ENCODE measurements around the gene FURIN.
A peak's percentile ranks its signal among the peaks of the same experiment; 100 is the strongest.
"Not testable (repeated sequence)": the region's sequence is repeated elsewhere in the genome, so short reads cannot be mapped to it uniquely, and the experiment has no call there.

Gene FURIN

DNA sequence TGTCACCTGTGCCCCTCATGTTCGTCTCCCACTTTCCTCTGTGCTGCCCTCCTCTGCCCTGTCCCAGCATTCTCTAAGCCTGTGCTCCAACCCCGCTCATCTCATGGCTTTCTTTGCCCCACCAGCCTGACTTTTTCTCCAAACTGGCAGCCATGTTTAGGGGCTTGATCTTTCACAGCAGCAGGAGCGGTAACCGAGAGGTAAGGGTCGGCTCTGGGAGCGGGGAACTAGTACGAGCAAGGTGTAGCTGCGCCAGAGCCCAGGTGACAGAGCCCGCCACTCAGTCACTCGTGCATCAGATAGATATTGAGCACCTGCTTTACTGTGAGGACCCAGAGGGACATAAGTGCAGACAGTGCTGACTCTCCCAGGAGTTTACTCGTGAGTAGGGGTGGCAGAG is 48.1 kb downstream of the FURIN start:
- no peak for DNase-seq (ENCODE audit: low read depth in 2 of 2)

DNA sequence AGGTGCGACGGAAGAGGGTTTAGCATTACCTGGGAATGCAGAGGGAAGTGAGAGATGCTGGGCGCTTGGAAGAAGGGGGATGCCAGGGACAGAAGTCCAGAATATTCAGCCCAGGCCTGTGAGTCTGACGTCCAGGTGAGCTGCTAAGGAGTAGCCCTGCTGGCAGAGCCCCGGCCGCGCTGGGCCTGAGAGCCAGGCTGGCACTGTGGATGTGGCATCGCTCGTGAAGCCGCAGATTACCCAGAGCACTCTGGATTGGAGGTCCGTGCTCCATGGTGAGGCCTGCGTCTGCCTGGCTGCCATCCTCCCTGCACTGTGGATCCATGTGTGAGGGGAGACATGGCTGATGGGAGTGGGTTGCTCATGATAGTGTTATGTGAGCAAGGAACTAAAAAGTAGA is 49.2 kb downstream of the FURIN start:
- no peak for DNase-seq (ENCODE audit: low read depth in 2 of 2)

DNA sequence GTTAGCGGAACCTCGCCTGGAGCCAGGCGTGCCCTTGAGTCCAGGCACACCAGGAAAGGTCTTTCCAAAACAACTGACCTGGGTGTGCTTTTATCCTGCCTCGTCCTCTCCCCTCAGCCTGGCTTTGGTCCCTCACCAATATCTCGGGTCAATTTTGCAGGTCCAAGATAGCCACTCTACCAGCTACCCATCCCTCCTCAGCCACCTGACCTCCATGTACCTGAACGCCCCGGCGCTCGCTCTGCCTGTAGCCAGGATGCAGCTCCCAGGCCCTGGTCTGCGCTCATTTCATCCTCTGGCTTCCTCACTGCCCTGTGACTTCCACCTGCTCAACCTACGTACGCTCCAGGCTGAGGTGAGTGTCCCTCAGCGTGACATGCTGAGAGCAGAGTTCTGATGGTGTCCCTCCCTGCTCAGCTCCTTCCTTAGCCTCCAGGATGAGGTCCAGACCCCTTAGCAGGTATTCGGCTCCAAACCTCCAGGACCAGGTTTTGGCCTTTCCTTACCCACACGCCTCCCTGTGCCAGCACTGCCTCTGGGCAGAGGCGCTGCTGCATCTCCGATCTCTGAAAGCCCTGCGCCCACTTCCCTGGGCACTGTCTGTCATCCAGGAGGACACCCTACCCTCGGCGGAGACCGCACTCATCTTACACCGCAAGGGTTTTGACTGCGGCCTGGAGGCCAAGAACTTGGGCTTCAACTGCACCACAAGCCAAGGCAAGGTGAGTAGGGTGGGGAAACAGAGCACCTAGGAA is 49.8 kb downstream of the FURIN start:
- no peak for DNase-seq (ENCODE audit: low read depth in 2 of 2)

DNA sequence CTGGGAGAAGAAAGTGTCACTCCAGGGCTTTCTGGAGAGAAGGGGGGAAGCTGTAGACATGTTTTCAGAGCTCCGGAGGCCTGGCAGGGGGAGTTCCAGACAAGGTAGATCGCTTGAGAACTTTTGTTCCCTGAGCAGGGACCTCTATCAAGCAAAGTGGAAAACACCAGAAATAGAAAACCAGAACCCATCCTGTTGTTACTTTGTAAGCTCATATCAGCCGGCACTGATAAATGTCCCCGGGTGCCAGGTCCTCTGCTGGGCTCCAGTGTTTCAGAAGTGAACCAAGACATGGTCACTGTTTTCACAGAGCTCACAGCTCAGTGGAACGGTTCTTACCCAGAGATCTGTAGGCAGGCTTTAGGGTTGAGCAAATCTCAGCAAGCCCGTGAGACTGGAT is 50.4 kb downstream of the FURIN start:
- DNase-seq (ENCODE audit: low read depth in 2 of 2), result no peak

DNA sequence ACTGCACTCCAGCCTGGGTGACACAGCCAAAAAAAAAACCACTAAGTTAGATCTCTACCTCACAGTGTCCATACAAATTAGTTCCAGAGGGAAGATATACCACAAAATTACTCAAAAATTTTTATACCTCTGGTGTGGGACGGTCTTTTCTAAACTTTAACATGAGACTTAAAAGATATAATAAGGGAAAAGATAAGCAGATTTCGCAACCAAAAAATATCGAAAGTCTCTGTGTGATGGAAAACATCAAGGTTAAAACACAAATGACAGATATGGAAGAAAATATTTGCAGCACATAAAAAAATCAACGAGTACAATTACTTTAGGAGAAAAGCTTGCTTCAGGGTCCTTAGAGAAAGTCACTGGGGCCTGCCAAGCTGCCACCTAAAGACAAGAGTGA is 53.5 kb downstream of the FURIN start:
- no peak for DNase-seq (ENCODE audit: low read depth in 2 of 2)

DNA sequence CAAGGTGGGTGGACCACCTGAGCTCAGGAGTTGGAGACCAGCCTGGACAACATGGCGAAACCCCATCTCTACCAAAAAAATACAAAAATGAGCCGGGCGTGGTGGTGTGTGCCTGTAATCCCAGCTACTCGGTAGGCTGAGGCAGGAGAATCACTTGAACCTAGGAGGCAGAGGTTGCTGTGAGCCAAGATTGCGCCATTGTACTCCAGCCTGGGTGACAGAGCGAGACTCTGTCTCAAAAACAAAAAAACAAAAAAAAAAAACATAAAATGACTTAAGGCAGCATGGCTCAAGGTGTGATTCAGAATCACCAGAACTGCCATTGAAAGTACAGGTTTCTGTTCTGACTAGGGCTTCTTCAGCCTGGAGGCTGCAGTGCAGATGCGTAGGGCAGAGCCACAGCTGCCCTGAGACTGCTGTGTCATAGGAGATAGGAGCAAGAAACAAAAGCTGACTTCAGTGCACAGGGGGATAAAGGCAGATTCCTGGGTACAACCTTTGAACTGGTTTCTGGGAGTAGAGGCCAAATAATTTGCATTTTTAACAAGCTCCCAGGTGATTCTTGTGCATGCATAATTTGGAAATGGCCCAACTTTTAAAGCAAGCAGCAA is 54.4 kb downstream of the FURIN start:
- not testable (repeated sequence) for DNase-seq (ENCODE audit: low read depth in 2 of 2)

DNA sequence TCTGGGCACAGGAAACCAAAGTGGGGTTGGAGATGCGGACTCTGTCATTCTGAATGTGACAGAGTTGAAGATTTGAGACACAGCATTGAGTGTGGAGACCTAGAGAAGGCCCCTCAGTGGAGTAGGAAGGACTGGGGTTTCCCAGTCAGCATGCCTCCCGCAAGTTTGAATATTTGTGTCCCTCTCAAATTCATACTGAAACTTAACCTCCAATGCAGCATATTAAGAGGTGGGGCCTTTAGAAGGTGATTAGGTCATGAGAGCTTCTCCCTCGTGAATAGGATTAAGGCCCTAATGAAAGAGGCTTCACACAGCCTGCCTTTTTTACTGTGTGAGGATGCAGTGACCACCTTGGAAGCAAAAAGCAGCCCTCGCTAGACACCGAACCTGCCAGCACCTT is 56.0 kb downstream of the FURIN start:
- DNase-seq (ENCODE audit: low read depth in 2 of 2), result no peak

DNA sequence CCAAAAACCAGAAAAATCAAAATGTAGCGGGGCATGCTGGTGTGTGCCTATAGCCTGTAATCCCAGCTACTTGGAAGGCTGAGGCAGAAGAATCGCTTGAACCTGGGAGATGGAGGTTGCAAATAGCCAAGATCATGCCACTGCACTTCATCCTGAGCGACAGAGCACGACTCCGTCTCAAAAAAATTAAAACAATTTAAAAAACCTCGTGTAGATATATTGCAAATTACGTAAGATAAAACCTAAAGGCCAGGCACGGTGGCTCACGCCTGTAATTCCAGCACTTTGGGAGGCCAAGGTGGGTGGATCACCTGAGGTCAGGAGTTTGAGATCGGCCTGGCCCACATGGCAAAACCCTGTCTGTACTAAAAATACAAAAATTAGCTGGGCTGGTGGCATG is 58.4 kb downstream of the FURIN start:
- not testable (repeated sequence) for DNase-seq (ENCODE audit: low read depth in 2 of 2)

DNA sequence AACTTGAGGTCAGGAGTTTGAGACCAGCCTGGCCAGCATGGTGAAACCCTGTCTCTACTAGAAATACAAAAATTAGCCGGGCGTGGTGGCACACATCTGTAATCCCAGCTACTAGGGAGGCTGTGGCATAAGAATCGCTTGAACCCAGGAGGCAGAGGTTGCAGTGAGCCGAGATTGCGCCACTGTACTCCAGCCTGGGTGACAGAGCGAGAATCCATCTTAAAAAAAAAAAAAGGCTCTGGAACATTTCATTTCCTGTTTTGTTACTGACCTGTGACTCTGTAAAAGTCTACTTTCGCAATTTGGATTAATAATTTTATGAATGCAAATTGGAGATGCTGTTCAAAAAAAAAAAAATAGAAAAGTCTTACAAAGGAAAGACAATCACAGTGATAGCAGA is 59.7 kb downstream of the FURIN start:
- DNase-seq (ENCODE audit: low read depth in 2 of 2), result not testable (repeated sequence)

DNA sequence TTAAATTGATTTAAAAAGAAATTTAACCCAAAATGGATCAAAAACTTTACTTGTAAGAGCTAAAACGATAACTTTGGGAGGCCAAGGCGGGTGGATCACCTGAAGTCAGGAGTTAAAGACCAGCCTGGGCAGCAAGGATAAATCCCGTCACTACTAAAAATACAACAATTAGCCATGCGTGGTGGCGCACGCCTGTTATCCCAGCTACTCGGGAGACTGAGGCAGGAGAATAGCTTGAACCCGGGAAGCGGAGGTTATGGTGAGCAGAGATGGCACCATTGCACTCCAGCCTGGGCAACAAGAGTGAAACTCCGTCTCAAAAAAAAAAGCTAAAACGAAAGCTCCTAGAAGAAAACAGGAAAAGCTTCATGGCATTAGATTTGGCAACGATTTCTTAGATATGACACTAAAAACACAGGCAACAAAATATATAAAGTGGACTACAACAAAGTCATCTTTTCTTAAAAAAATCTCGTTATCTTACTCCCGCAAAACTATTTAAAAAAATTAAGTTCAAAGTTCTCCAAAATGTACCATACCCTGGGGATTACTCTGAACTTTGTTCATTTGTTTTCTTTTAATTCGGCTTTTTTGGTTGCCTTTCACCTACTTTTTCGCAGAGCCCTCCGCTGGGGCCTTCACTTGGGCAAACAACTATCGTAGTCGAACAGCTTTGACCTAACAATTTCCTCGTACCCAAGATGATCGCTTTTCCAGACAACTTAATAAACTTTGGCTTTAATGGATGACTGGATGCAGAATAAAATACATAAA is 61.0 kb downstream of the FURIN start:
- no peak for DNase-seq (ENCODE audit: low read depth in 2 of 2)

DNA sequence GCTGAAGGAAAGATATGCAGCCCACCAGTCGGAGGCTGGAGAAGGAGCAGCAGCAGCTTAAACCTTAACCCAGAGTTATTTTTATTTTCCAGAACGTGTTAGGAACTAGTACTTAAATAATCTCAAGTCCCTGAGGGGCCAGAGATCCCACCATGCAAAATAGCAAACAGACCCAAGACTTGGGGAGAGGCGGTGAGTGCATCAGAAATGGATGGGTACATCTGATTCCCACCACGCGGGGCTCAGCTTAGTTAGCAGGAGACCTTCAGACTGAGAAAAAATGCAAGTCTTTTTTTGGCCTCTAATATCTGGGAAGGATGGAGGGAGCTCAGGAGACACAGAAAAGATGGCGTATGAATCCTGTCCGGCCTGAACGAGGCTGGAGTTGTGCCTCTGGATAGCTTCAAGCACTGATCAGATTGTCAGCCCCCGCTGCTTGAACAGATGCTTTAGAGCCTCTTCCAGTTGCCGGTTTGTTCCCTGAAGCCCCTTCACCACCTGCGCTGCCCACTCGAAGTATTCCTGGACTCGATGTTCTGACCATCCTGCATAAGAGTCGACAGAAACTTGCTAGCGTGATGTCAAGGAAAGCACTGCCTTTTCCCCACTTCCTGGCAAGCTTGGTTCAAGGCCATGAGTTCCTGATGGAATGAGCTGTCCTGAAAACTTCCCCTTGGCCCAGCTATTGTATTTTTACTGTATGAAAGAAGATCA is 62.6 kb downstream of the FURIN start:
- DNase-seq (ENCODE audit: low read depth in 2 of 2), result no peak

DNA sequence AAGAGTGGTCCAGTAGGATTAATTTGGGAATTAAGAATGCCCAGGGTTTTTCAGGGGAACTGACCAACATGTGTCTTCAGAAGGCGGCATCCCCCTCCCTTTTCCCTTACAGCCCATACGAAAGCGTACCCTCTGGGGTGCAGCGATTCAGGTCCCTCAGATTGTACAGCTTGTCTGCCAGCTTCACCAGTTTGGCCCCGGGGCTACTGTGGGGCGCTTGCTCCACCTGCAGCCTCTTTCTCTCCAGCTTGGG is 63.1 kb downstream of the FURIN start:
- DNase-seq (ENCODE audit: low read depth in 2 of 2), result no peak

DNA sequence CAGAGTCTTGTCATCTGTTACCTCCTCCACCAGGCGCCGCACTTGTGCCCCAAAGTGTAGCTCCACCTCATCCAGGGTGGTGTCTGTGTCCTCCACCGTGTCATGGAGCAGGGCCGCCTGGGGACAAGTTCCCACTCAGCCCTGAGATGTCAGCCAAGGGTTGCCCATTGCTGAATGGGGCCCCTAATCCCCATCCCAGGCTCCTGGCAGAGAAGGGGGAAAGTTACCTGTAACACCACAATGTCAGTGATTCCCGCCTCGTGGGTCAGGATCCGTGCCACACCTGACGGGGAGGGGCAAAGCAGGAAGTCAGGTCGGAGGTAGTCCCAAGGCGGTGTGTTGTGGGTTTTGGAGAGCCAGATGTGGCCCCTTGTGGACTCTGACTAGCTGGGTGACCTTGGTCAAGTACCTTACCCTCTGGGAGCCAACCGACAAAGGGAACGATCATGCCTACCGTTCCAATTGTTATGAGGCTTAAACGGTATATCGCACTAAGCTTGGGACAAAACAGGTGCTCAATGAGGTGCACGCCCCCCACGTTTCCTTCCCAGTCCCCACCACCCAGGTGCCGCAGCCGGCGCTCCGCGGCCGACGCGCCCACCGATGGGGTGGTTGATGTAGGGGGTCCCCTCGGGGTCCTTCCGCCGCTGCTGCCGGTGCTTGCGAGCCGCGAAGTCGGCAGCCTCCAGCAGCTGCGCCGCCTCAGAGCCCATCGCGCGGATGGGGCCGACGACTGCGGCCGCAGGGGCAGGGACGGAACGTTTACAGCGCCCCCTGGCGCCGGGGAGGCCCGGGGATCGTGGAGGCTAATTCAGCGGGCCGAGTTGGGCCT is 63.7 kb downstream of the FURIN start, which contains the start of gene HDDC3:
HDDC3 (minus strand) TSS at position 722 of the 832 bp plus-strand sequence; CDS start at position 713, 9 bp downstream.
- DNase-seq (ENCODE audit: low read depth in 2 of 2), result peak; percentile 82

DNA sequence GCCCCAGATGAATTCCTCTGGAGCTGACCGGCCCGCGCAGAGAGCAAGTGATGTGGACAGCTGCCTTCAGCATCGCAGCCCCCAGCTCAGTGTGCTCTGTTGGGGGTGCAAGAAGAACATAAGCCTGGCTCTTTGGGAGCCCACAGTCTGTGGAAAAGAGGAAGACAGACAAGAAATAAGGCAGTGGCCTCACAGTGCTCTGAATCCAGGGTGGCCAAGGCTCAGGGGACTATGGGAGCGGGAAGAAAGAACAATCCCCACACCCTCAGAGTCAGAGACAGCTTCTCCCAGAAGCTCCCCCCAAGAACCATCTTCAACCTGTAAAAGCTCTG is 64.2 kb downstream of the FURIN start:
- DNase-seq (ENCODE audit: low read depth in 2 of 2), result no peak
